Skeletal muscle satellite cell (primary cell): Measurements from ENCODE around the gene CCDC148.
A peak's percentile ranks its signal among the peaks of the same experiment; 100 is the strongest.

ENCODE experiments used
- H3K27me3 ChIP-seq: 2 replicates; pipeline ENCODE4 v1.7.0; 2013; ENCODE audit warnings: low read length; ENCODE audit not compliant: control insufficient read depth, insufficient read depth
- H3K36me3 ChIP-seq: 2 replicates; pipeline ENCODE4 v1.7.0; 2013; ENCODE audit warnings: mild to moderate bottlenecking, control low read depth, low read length; ENCODE audit not compliant: insufficient read depth
- H3K4me1 ChIP-seq: 2 replicates; pipeline ENCODE4 v1.7.0; 2013; ENCODE audit warnings: low read length; ENCODE audit not compliant: control insufficient read depth, insufficient read depth
- H3K4me2 ChIP-seq: 2 replicates; pipeline ENCODE4 v1.7.0; 2013; ENCODE audit warnings: mild to moderate bottlenecking, low read length
- H3K4me3 ChIP-seq: 2 replicates; pipeline ENCODE4 v1.7.0; 2013; ENCODE audit warnings: low read length
- H3K9ac ChIP-seq: 2 replicates; pipeline ENCODE4 v1.7.0; 2013; ENCODE audit warnings: mild to moderate bottlenecking, low read depth, low read length, moderate library complexity
- H3K9me3 ChIP-seq: replicated peaks from 2 replicates; pipeline ENCODE4 v1.7.0; 2013; ENCODE audit warnings: mild to moderate bottlenecking, control low read depth, low read length

The CCDC148 gene

GRCh38 chr2:158411748-158412147 lies 44.8 kb downstream of the CCDC148 start:
- peak overlapping the region; percentile 42 for H3K9ac ChIP-seq
- peaks cover 37% of the 10 kb centered on the region for H3K4me1 ChIP-seq
- no peak overlapping the region for H3K4me3 ChIP-seq
- H3K9me3 ChIP-seq: peaks cover 10% of the 10 kb centered on the region
- no peaks in the 10 kb centered on the region for H3K27me3 ChIP-seq
- no peaks in the 10 kb centered on the region for H3K36me3 ChIP-seq
- peak overlapping the region; percentile 21 for H3K4me2 ChIP-seq

- H3K9ac ChIP-seq: no peak overlapping the region
- H3K4me1 ChIP-seq: peaks cover 35% of the 10 kb centered on the region
- no peaks in the 10 kb centered on the region for H3K27me3 ChIP-seq
- no peaks in the 10 kb centered on the region for H3K36me3 ChIP-seq
- no peak overlapping the region for H3K4me2 ChIP-seq
- H3K4me3 ChIP-seq: no peak overlapping the region
- H3K9me3 ChIP-seq: peaks cover 5% of the 10 kb centered on the region
These were observed 46.4 kb downstream of the CCDC148 start for GRCh38 chr2:158410132-158410531.

- H3K4me2 ChIP-seq: no peak overlapping the region
- H3K4me3 ChIP-seq: no peak overlapping the region
- H3K36me3 ChIP-seq: no peaks in the 10 kb centered on the region
- H3K27me3 ChIP-seq: no peaks in the 10 kb centered on the region
- peaks cover 4% of the 10 kb centered on the region for H3K4me1 ChIP-seq
- no peak overlapping the region for H3K9ac ChIP-seq
- H3K9me3 ChIP-seq: peaks cover 5% of the 10 kb centered on the region
These were observed 49.5 kb downstream of the CCDC148 start for GRCh38 chr2:158407031-158407430.

DNA sequence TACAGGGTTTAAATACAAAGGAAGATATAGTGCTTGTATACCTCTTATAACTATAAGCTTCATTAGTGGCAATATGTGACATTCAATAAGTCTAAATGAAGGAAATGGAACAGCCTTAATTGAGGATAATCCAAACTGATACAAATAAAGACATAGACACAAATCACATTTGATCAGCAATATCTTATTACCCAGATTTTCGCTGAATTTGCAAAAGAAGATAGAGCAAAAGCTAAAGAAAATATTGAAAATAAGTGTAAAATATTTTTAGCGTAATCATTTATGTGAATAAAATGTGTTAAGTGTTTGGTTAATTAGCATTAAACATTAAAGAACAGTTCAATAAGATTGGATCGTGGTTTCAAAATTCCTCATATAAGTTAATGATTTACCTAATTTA lies 51.2 kb downstream of the CCDC148 start:
- H3K36me3 ChIP-seq: no peaks in the 10 kb centered on the region
- no peak overlapping the region for H3K4me2 ChIP-seq
- no peaks in the 10 kb centered on the region for H3K9me3 ChIP-seq
- no peaks in the 10 kb centered on the region for H3K4me1 ChIP-seq
- H3K4me3 ChIP-seq: no peak overlapping the region
- no peak overlapping the region for H3K9ac ChIP-seq
- H3K27me3 ChIP-seq: no peaks in the 10 kb centered on the region

DNA sequence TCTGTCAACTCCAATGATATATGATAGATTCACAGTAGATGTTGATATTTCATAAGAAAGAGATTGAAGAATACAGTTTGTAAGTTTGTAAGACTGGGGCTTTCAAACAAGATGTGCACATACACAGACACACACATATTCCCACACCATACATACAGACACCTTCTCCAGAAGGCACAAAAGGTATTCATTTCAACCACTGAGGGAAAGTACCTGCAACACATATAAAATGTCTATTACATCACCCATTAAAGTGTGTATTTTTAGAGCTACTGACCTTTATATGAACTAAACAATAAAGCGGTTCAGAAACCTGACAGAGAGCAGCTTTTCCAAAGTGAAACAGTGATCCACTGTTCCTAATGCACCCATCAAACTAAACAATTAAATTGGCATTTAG lies 53.3 kb downstream of the CCDC148 start:
- Histone ChIP-seq H3K36me3 (no peaks in the 10 kb centered on the region), H3K4me3 (no peak overlapping the region), H3K4me2 (no peak overlapping the region), H3K9ac (no peak overlapping the region), H3K27me3 (no peaks in the 10 kb centered on the region), H3K9me3 (no peaks in the 10 kb centered on the region), H3K4me1 (no peaks in the 10 kb centered on the region)

DNA sequence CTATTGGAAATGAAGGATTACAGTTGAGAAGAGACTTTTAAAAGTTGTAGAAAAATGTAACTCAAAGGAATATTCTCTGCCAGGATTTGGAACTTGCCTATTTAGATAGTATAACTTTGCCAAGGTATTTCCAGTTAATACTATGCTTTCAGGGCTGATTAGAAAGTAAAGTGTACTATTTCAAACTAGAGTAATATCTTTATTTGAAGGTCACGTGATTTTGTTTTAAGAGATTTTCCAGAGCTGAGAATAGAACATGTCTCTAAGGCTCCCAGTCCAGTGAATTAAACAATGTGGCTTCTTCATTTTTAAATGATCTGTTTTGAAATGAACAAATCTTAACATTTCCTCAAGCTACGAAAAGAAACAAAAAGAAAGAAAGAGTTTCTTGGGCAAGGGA lies 53.9 kb downstream of the CCDC148 start:
- Histone ChIP-seq H3K4me3 (no peak overlapping the region), H3K27me3 (no peaks in the 10 kb centered on the region), H3K9me3 (no peaks in the 10 kb centered on the region), H3K4me2 (no peak overlapping the region), H3K9ac (no peak overlapping the region), H3K36me3 (no peaks in the 10 kb centered on the region), H3K4me1 (no peaks in the 10 kb centered on the region)

GRCh38 chr2:158395166-158395565 lies 61.4 kb downstream of the CCDC148 start:
- H3K4me3 ChIP-seq: no peak overlapping the region
- no peak overlapping the region for H3K9ac ChIP-seq
- no peaks in the 10 kb centered on the region for H3K36me3 ChIP-seq
- H3K9me3 ChIP-seq: no peaks in the 10 kb centered on the region
- no peak overlapping the region for H3K4me2 ChIP-seq
- H3K4me1 ChIP-seq: peaks cover 3% of the 10 kb centered on the region
- H3K27me3 ChIP-seq: no peaks in the 10 kb centered on the region

- H3K27me3 ChIP-seq: no peaks in the 10 kb centered on the region
These were observed 62.1 kb downstream of the CCDC148 start for GRCh38 chr2:158394453-158394852.

DNA sequence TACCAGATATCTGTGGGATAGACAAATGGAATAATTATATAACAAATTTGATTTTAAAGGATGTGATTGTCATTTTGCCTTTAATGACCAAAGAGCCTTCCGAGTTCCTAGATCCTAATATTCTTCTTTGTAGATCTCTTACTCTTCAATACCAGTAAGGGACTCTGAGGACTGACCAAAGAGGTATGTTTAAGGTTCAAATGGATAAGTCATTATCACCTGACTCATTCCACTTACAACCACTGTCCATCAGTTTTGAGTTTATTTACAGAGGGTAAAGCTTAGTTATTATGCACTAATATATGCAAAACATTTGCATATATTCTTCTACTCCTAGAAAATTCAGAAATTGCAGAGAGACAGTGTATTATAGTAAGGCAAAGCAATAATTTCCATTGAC lies 62.7 kb downstream of the CCDC148 start:
- H3K4me1 ChIP-seq: peaks cover 3% of the 10 kb centered on the region
- H3K9ac ChIP-seq: no peak overlapping the region
- H3K27me3 ChIP-seq: no peaks in the 10 kb centered on the region
- no peaks in the 10 kb centered on the region for H3K9me3 ChIP-seq
- H3K4me3 ChIP-seq: no peak overlapping the region
- H3K4me2 ChIP-seq: no peak overlapping the region
- no peaks in the 10 kb centered on the region for H3K36me3 ChIP-seq

More at GRCh38 chr2:158394453-158394852, 62.1 kb downstream of the CCDC148 start:
- Histone ChIP-seq H3K9ac (no peak overlapping the region), H3K4me1 (peaks cover 3% of the 10 kb centered on the region), H3K36me3 (no peaks in the 10 kb centered on the region), H3K4me3 (no peak overlapping the region), H3K9me3 (no peaks in the 10 kb centered on the region), H3K4me2 (no peak overlapping the region)

- Histone ChIP-seq H3K36me3 (no peaks in the 10 kb centered on the region), H3K27me3 (no peaks in the 10 kb centered on the region), H3K4me3 (no peak overlapping the region), H3K9ac (no peak overlapping the region), H3K4me2 (no peak overlapping the region), H3K4me1 (peaks cover 3% of the 10 kb centered on the region), H3K9me3 (no peaks in the 10 kb centered on the region)
These were observed 63.9 kb downstream of the CCDC148 start for GRCh38 chr2:158392687-158393086.

GRCh38 chr2:158391876-158392275 lies 64.7 kb downstream of the CCDC148 start:
- no peaks in the 10 kb centered on the region for H3K36me3 ChIP-seq
- peaks cover 3% of the 10 kb centered on the region for H3K4me1 ChIP-seq
- no peaks in the 10 kb centered on the region for H3K27me3 ChIP-seq
- no peak overlapping the region for H3K4me3 ChIP-seq
- H3K9me3 ChIP-seq: no peaks in the 10 kb centered on the region
- no peak overlapping the region for H3K9ac ChIP-seq
- no peak overlapping the region for H3K4me2 ChIP-seq

DNA sequence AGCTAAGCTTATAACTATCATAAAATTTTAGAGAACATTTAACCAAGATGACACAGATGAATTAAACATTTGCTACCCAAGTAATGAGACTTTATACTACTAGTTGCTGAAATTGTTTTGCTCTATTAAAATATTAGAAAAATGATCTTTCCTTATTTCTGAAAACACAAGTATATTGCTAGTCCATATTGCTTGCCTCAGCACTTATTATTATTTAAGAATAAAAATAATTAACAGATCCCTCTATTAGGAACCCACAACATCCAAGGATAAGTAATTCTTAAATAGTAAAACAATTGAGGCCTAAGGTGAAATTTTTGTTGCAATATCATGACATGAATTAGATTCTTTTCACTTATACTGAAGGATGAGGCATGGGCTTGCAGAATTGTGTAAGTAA lies 65.2 kb downstream of the CCDC148 start:
- Histone ChIP-seq H3K27me3 (no peaks in the 10 kb centered on the region), H3K9me3 (no peaks in the 10 kb centered on the region), H3K9ac (no peak overlapping the region), H3K4me1 (peaks cover 3% of the 10 kb centered on the region), H3K36me3 (no peaks in the 10 kb centered on the region), H3K4me2 (no peak overlapping the region), H3K4me3 (no peak overlapping the region)
